Mesodermal cell (in vitro differentiated cells): ENCODE measurements around the gene CDK10.
A peak's percentile ranks its signal among the peaks of the same experiment; 100 is the strongest.

ENCODE experiments used
- H3K27ac ChIP-seq: 2 replicates; pipeline ENCODE4 v1.7.0; 2013; ENCODE audit warnings: mild to moderate bottlenecking, low read depth, low read length, moderate library complexity; ENCODE audit not compliant: severe bottlenecking
- H3K36me3 ChIP-seq: 2 replicates; pipeline ENCODE4 v1.7.1; 2013; ENCODE audit warnings: mild to moderate bottlenecking, low read length, moderate library complexity; ENCODE audit not compliant: control insufficient read depth, insufficient read depth
- H3K4me1 ChIP-seq: one replicate; pipeline ENCODE4 v1.7.1; 2013; ENCODE audit warnings: mild to moderate bottlenecking, low read length; ENCODE audit not compliant: insufficient read depth, control insufficient read depth, poor library complexity, severe bottlenecking
- H3K4me3 ChIP-seq: 2 replicates; pipeline ENCODE4 v1.7.0; 2013; ENCODE audit warnings: low read length, control low read depth, mild to moderate bottlenecking; ENCODE audit not compliant: insufficient read depth, poor library complexity, severe bottlenecking; ENCODE audit errors: extremely low read depth
- H3K9me3 ChIP-seq: 2 replicates; pipeline ENCODE4 v1.7.1; 2013; ENCODE audit warnings: mild to moderate bottlenecking, low read length, moderate library complexity; ENCODE audit not compliant: control insufficient read depth
- WGBS, 2 experiments: methylation state at CpG; one replicate each; pipeline ENCODE4 v1.1.5; 2013; ENCODE audit warnings: missing lambda C conversion rate in 2 of 2; ENCODE audit not compliant: insufficient coverage in 2 of 2; 5-methylcytosine and 5-hydroxymethylcytosine counted together

The CDK10 gene

GRCh38 chr16:89704281-89704680 is 17.8 kb downstream of the CDK10 start:
- 86 to 95% methylated on average over 13 of the region's 13 CpGs for WGBS, 2 experiments
- no peak overlapping the region for H3K4me3 ChIP-seq

GRCh38 chr16:89705006-89705405 is 18.5 kb downstream of the CDK10 start:
- peaks cover 9% of the 10 kb centered on the region for H3K4me1 ChIP-seq
- WGBS, 2 experiments: 93 to 94% methylated on average over 11 to 13 of the region's 15 CpGs
- H3K27ac ChIP-seq: no peak overlapping the region
- H3K36me3 ChIP-seq: no peaks in the 10 kb centered on the region
- H3K9me3 ChIP-seq: no peaks in the 10 kb centered on the region
- no peak overlapping the region for H3K4me3 ChIP-seq

More at GRCh38 chr16:89704281-89704680, 17.8 kb downstream of the CDK10 start:
- H3K4me1 ChIP-seq: peaks cover 9% of the 10 kb centered on the region
- H3K9me3 ChIP-seq: no peaks in the 10 kb centered on the region
- peaks cover 1% of the 10 kb centered on the region for H3K36me3 ChIP-seq
- no peak overlapping the region for H3K27ac ChIP-seq

- no peaks in the 10 kb centered on the region for H3K9me3 ChIP-seq
- H3K4me3 ChIP-seq: no peak overlapping the region
- H3K36me3 ChIP-seq: no peaks in the 10 kb centered on the region
- no peak overlapping the region for H3K27ac ChIP-seq
- 93 to 97% methylated on average over 12 to 14 of the region's 14 CpGs for WGBS, 2 experiments
- H3K4me1 ChIP-seq: peaks cover 3% of the 10 kb centered on the region
Observed at GRCh38 chr16:89706518-89707260, 20.2 kb downstream of the CDK10 start.

GRCh38 chr16:89707695-89708094 is 21.2 kb downstream of the CDK10 start:
- WGBS, 2 experiments: 91 to 93% methylated on average over 8 to 9 of the region's 9 CpGs
- Histone ChIP-seq H3K4me3 (no peak overlapping the region), H3K36me3 (no peaks in the 10 kb centered on the region), H3K4me1 (no peaks in the 10 kb centered on the region), H3K27ac (no peak overlapping the region), H3K9me3 (no peaks in the 10 kb centered on the region)

- no peaks in the 10 kb centered on the region for H3K4me1 ChIP-seq
- 89 to 95% methylated on average over 17 to 18 of the region's 19 CpGs for WGBS, 2 experiments
- no peaks in the 10 kb centered on the region for H3K9me3 ChIP-seq
- no peaks in the 10 kb centered on the region for H3K36me3 ChIP-seq
- no peak overlapping the region for H3K4me3 ChIP-seq
- no peak overlapping the region for H3K27ac ChIP-seq
Observed at GRCh38 chr16:89708481-89708931, 22.0 kb downstream of the CDK10 start.

- Histone ChIP-seq H3K4me1 (no peaks in the 10 kb centered on the region), H3K27ac (no peak overlapping the region), H3K4me3 (no peak overlapping the region), H3K36me3 (no peaks in the 10 kb centered on the region), H3K9me3 (no peaks in the 10 kb centered on the region)
- 64 to 67% methylated on average over 6 to 10 of the region's 10 CpGs for WGBS, 2 experiments
Observed at GRCh38 chr16:89709166-89709565, 22.7 kb downstream of the CDK10 start.

- no peaks in the 10 kb centered on the region for H3K9me3 ChIP-seq
- H3K27ac ChIP-seq: no peak overlapping the region
- H3K4me1 ChIP-seq: no peaks in the 10 kb centered on the region
- H3K4me3 ChIP-seq: no peak overlapping the region
- no peaks in the 10 kb centered on the region for H3K36me3 ChIP-seq
- 87% methylated on average over 18 to 19 of the region's 19 CpGs for WGBS, 2 experiments
Observed at GRCh38 chr16:89709716-89710432, 23.4 kb downstream of the CDK10 start.

- no peaks in the 10 kb centered on the region for H3K9me3 ChIP-seq
- no peak overlapping the region for H3K27ac ChIP-seq
- H3K4me3 ChIP-seq: no peak overlapping the region
- no peaks in the 10 kb centered on the region for H3K4me1 ChIP-seq
- 95 to 96% methylated on average over 58 of the region's 63 CpGs for WGBS, 2 experiments
- H3K36me3 ChIP-seq: no peaks in the 10 kb centered on the region
Observed at GRCh38 chr16:89710709-89711564, 24.4 kb downstream of the CDK10 start.

- Histone ChIP-seq H3K4me1 (no peaks in the 10 kb centered on the region), H3K36me3 (no peaks in the 10 kb centered on the region), H3K4me3 (peak overlapping the region; percentile 57), H3K9me3 (no peaks in the 10 kb centered on the region), H3K27ac (no peak overlapping the region)
- 6 to 8% methylated on average over 27 to 36 of the region's 48 CpGs for WGBS, 2 experiments
Observed at GRCh38 chr16:89711601-89712273, 25.2 kb downstream of the CDK10 start.

GRCh38 chr16:89712274-89712781 is 25.8 kb downstream of the CDK10 start:
- Histone ChIP-seq H3K4me3 (peak overlapping the region; percentile 57), H3K27ac (no peak overlapping the region), H3K36me3 (no peaks in the 10 kb centered on the region), H3K4me1 (no peaks in the 10 kb centered on the region), H3K9me3 (no peaks in the 10 kb centered on the region)
- WGBS, 2 experiments: 15 to 16% methylated on average over 15 to 16 of the region's 22 CpGs
